ENCODE measurements around the gene IGFL1.
"Not testable (repeated sequence)": the region's sequence is repeated elsewhere in the genome, so short reads cannot be mapped to it uniquely, and the experiment has no call there.

IGFL1 gene

GRCh38 chr19:46201454-46202310 is 27.9 kb upstream of the IGFL1 start:
- FAIRE-seq (peak; percentile 86), DNase-seq (ENCODE audit: low spot score) (peak; percentile 75)

- DNase-seq (ENCODE audit: low spot score) (no peak), FAIRE-seq (peak; percentile 16)
Observed at GRCh38 chr19:46202426-46202825, 27.1 kb upstream of the IGFL1 start.

- peak; percentile 43 for DNase-seq (ENCODE audit: low spot score)
- FAIRE-seq: peak; percentile 36
Observed at GRCh38 chr19:46202872-46203860, 26.4 kb upstream of the IGFL1 start.

DNA sequence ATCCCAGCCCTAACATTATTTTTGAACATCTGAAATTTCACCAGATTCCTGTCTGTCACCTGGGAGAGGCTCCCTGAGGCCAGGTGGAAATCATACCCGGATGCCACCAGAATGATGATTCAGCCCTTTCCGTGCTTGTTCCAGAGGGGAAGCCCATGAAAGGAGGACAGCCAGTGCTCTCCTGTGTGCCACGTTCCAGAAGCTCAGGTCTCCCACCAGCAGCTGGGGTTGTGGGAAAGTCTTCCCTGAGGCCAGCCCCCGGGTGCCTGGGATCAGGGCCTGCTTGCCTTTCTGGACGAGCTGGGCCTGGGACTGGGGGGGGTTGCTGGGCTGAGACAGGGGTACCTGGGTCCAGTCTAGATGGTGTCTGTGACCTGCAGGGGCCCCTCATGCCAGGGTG is 25.5 kb upstream of the IGFL1 start:
- FAIRE-seq: no peak
- no peak for DNase-seq (ENCODE audit: low spot score)

GRCh38 chr19:46205183-46205984 is 24.2 kb upstream of the IGFL1 start:
- no peak for FAIRE-seq

DNA sequence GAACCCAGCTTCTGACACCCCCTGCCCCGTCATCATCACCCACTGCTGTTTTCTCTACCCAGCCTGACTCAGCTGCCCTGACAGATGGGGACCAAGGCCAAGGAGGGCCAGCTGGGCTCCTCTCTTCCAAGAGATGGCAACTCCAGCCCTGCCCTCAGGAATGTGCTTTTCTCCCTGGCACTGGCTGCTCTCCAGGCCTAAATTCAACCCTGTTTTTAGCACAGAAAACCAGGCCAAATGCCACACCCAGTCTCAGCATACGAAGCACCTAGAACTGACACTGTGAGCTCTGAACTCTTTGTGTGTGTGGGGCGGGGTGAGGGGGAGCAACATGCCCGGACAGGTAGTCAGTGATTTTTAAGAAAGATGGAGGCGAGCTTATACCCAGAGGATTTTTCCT is 23.4 kb upstream of the IGFL1 start:
- DNase-seq (ENCODE audit: low spot score): no peak
- no peak for FAIRE-seq

More at GRCh38 chr19:46205183-46205984, 24.2 kb upstream of the IGFL1 start:
- DNase-seq (ENCODE audit: low spot score): no peak

GRCh38 chr19:46206682-46207081 is 22.9 kb upstream of the IGFL1 start:
- FAIRE-seq (no peak), DNase-seq (ENCODE audit: low spot score) (no peak)

DNA sequence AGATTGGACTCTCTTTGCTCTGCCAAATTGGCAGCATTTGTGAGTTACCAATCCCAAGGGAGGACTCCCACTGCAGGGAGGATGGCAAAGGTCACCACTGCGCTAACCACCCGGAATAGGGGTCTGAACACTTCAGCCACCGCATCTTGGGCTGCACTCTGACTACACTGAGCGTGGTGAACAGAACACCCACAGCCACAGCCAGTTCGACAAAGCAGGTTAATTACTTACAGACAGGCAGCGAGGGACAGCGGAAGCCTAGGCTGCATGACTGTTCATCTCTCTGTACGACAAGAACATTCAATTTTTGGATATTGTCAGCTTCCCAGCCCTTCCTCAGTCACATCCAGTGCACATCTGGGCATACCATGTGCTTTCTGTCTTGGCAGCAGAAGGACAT is 21.7 kb upstream of the IGFL1 start:
- peak; percentile 18 for FAIRE-seq
- not testable (repeated sequence) for DNase-seq (ENCODE audit: low spot score)

DNA sequence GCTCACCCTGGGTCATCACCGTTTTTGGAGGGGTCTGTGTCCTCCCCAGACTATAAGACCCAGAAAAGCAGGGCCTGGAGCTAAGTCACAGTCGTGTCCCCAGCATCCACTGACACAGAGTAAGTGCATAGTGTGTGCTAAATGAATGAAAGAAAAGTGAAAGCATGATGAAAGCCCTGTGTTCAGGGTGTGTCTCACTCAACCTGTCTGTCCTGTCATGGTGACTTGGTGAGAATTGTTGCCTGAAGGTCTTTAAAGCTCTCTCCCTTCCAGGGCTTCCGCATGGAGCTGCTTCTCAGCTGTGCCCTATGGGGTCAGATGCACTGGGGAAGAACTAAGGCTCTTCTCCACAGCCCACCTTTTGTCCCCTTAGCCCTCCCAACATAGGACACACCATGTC is 20.5 kb upstream of the IGFL1 start:
- no peak for DNase-seq (ENCODE audit: low spot score)
- FAIRE-seq: no peak

DNA sequence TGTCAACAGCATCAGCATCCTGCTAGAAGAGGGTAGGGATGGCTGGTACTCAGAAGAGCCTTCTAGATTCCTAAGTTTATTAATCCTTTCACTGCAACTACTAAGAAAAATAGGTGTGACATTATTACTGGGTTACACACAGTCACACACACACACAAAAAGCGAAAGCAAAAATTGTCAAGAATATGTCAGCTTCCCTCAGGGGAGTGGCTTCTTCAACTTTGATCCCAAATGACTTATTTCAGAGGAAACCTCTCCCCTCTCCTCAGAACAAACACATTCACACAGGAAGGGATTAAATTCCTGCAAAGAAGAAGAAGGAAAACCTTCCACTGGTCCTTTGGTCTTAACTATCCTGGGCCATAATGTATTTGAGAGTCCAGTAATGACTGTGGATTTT is 20.1 kb upstream of the IGFL1 start:
- no peak for FAIRE-seq
- DNase-seq (ENCODE audit: low spot score): no peak

DNA sequence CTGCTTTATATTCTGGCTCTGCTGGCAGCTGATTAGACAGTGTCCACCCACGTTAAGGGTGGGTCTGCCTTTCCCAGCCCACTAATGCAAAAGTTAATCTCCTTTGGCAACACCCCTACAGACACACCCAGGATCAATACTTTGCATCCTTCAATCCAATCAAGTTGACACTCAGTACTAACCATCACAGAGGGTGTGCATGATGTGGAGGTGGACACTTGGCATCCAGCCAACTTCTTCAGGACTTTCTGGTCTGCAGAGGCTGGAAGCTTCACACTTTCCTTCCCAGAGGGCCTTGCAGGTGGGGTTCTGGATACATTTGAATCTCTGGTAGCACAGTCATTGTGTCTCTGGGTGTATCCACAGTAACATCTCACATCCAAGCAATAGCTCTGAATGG is 18.9 kb upstream of the IGFL1 start:
- FAIRE-seq: no peak
- DNase-seq (ENCODE audit: low spot score): no peak

DNA sequence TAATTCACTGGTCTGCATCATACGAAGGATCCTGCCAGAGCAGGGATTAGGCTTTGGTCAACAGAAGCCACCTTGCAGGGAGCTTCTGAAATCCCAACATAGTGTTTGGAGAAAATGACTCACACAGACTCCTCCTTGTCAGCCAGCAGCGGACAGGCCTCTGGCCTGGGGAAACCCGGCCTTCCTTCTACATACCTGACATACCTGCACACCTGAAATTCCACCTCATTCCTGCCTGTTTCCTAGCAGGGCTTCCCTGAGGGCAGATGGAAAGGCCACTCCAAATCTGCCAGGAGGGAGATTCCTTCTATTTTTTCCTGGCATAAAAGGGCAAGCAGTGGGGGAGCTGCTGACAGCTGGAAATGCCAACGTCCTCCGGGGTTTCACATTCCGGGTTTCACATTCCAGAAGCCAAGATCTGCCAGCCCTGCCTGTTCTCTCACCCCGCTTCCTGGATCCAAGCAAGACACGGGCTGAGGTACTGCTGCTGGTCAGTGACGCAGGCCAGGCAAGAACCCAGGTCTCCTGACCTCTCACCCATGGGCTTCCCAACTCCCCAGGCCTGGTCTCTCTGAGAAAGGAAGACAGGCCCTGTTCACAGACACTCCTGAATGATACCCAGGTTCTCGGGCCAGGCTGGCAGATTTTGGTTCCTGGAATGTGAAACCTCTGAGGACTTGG is 18.2 kb upstream of the IGFL1 start:
- FAIRE-seq (no peak), DNase-seq (ENCODE audit: low spot score) (peak; percentile 37)

DNA sequence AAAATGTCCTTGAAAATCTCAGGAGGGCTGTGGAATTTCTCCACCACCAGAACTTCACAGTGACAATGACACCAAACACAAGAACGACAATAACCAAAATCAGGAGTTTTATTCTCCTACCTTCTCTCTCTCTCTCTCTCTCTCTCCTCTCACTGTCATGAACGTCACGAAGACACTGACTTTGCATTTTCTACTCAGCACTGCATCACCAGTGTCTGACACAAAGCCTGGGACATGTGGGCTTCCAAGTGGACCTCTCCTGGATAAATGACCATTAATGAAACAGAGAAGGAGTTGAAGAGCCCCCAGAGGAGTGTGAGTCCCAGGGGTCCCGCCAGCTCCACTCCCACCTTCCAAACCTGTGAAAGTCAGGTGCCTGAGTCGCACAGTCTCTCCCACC is 16.9 kb upstream of the IGFL1 start:
- FAIRE-seq: not testable (repeated sequence)

DNA sequence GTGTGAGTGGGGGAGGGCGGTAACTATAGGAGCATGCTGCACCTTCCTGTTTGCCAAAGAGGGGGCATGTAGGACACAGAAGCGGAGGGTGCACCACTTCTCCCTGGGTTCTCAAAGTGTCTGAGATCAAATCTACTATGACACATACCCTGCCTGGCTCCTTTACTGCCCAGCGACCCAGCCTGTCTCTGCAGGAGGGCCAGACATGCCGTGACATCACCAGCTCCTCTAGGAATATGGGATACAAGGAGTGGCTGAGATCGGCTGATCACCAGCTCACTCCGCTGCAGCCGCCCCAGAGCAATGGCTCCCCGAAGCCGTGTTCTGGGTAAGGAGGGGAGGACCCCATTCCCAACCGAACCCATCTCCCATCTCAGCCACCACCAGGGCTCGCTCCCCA is 16.4 kb upstream of the IGFL1 start:
- FAIRE-seq (no peak), DNase-seq (ENCODE audit: low spot score) (peak; percentile 27)

More for the DNA sequence above, 16.9 kb upstream of the IGFL1 start:
- DNase-seq (ENCODE audit: low spot score): not testable (repeated sequence)

- DNase-seq (ENCODE audit: low spot score) (no peak), FAIRE-seq (no peak)
Observed at GRCh38 chr19:46213806-46214205, 15.7 kb upstream of the IGFL1 start.

GRCh38 chr19:46216612-46217011 is 12.9 kb upstream of the IGFL1 start:
- no peak for DNase-seq (ENCODE audit: low spot score)

GRCh38 chr19:46217476-46217875 is 12.1 kb upstream of the IGFL1 start:
- DNase-seq (ENCODE audit: low spot score): no peak
- no peak for FAIRE-seq

More at GRCh38 chr19:46216612-46217011, 12.9 kb upstream of the IGFL1 start:
- no peak for FAIRE-seq

DNA sequence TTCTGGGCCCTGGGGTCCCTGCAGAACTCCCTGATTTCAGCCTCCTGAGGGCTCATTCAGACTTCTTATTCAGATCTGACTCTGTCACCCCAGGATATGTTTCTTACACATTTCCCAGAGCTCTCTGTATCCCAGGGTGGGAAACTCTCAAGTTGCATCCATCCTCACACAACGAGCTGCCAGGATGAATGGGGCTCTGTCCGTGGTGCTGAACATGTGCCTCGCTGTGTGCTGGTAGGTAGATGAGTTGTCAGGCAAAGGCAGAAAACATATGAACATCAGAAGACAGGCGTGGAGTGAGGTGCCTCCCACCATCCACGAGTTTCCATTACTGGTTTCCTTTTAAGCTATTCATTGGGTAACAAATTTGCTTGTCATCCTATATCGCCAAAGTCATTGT is 11.4 kb upstream of the IGFL1 start:
- no peak for FAIRE-seq
- DNase-seq (ENCODE audit: low spot score): no peak

GRCh38 chr19:46220038-46220615 is 9.4 kb upstream of the IGFL1 start:
- no peak for FAIRE-seq
- no peak for DNase-seq (ENCODE audit: low spot score)

DNA sequence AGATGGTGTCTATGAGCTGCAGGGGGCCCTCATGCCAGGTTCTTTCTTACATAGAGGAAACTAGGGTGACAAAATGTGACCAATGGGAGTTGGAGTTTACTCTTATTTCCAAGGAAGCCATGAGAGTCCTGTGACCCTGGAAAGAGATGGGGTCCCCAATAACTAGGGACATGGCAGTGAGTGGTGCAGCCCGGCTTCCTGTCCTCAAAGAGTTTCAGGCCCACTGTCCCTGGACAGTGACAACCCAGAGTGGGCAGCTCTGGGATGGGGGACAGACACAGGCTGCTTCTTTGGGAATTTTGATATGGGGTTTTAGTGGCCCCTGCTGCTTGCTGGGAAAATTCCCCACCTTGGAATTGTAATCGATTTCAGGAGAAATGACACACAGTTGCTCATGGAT is 8.4 kb upstream of the IGFL1 start:
- FAIRE-seq (no peak), DNase-seq (ENCODE audit: low spot score) (no peak)

Data from RCC 7860 (cell line).